Heart left ventricle (tissue), 13 donors: ENCODE results near the gene CLDN7.

Source experiments
- CTCF ChIP-seq, 12 donors: fragments of 200-600 bp; sonication (generic) in 4 of 12; IDR thresholded peaks; one replicate each; pipeline versions ENCODE4 v1.5.0 to v1.8.0; 2018 to 2022; ENCODE audit warnings: antibody characterized with exemption in 12 of 12, mild to moderate bottlenecking in 5 of 12
- POLR2A ChIP-seq, 2 donors: fragments of 450-650 bp; IDR thresholded peaks; one replicate each; pipeline ENCODE4 v1.6.1; 2017; ENCODE audit warnings: antibody characterized with exemption in 2 of 2, mild to moderate bottlenecking in 2 of 2, moderate library complexity in 2 of 2
- donor health status: ischemic (EF 13 %, LVEDD 7.1; RV severe dilation, severe dysfunction).
- donor health status: DM: no; HTN: yes; CAD: no.
- donor health status: DM: no; HTN: no; CAD: no.
- donor health status: ischemic (EF 25% LVEDD 6.9; RV normal size, moderate dysfunction).
- donor health status: ischemic (EF 25% LVEDD 5.7; RV mildly dilated, moderate dysfunction).
- donor health status: ischemic (EF 35%, LVEDD 5.7; RV mildly dilated, moderate dysfunction).
- donor health status: nonischemic (EF 11% LVEDD 7.7; RV severe dilation, severe dysfunction).
- donor health status: DM: yes; HTN: yes; CAD: no.
- donor health status: PGD.
- donor health status: ischemic (EF 29% LVEDD 5.4; RV normal size, mild dysfunction).
- donor health status: nonischemic (EF 23%, LVEDD 6.1; RV moderate dilation, normal function).

DNA sequence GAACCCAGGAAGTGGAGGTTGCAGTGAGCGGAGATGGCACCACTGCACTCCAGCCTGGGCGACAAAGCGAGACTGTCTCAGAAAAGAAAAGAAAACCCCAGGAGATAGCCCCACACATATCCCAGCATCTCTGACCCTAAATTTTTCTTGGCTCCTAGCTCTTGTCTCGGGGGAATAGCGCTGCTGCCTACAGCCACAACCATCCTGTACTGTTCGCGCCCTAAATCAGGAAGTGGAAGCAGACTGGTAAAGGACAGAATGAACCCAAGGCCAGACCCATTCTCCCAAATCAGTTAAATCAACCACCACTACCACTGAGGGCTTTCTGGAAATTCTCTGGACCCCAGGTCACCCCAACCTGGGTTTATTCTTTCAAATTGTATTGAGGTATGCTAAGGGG, 12.4 kb downstream of the CLDN7 start:
- TF ChIP-seq CTCF (IDR thresholded peaks at IDR 0.05): no peak
- TF ChIP-seq POLR2A (IDR thresholded peaks at IDR 0.05): no peak
